ENCODE data around the gene LACTB.
"Not testable (repeated sequence)": the region's sequence is repeated elsewhere in the genome, so short reads cannot be mapped to it uniquely, and the experiment has no call there.

Gene LACTB

GRCh38 chr15:63090472-63090871 is 31.2 kb upstream of the LACTB start:
- DNase-seq (ENCODE audit: low read depth in 2 of 2), result no peak

GRCh38 chr15:63090887-63091286 is 30.8 kb upstream of the LACTB start:
- no peak for DNase-seq (ENCODE audit: low read depth in 2 of 2)

DNA sequence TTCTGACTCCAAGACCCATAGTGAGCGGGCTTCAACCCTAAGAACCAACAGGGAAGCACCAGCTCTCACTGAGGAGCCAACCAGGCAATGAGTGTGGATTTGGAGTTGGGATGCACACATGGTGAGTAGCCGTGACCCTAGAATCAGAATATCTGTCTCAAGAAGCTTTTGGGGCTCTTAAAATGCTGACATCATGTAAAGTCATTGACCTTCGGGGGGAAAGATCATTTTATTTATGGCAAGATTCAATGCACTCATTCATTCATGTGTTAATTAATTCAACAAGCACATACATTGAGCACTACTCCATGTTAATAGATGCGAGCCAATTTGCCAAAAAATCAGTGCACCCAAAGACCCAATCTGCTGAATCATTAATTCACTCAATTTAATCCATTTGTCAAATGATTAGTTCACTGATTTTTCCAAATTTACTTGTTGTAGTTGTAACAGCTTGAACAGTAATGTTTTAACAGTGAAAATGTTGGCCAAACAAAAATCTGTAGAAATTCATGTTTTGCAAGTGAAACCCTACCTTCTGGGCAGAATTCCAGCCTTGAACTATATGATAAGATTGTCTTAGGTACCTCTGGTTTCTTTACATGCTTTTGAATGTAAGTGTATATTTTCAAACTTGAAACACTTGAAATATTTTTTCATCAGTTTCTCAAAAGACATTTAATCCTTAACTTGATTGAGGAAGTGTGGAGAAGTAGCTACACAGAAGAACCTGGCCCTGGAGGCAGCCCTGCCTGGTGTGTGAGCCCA is 29.8 kb upstream of the LACTB start:
- DNase-seq (ENCODE audit: low read depth in 2 of 2), result no peak

GRCh38 chr15:63093486-63094205 is 28.0 kb upstream of the LACTB start:
- peak; percentile 30 to 56 for DNase-seq (ENCODE audit: low read depth in 2 of 2)

DNA sequence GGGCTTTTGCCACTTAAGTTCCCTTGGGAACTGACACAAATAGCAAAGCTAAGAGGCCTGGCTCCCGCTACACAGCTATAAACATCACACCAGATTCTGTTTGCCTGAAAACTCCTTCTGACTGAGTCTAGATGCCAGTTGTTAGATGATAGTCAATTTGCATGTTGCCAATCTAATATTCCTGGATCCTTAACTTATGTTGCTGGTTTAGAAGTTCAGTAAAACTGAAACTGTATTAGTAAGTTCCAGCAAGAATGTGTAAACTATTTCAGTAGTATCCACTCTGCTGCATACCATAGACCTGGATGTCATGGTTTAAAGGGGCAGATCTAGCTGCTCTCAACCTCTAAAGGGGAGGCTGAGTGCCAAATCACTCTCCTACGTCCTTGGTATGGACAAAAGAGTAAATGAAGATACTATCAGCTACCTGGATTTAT is 27.1 kb upstream of the LACTB start:
- DNase-seq (ENCODE audit: low read depth in 2 of 2), result no peak

GRCh38 chr15:63096178-63096577 is 25.5 kb upstream of the LACTB start:
- DNase-seq (ENCODE audit: low read depth in 2 of 2), result no peak

DNA sequence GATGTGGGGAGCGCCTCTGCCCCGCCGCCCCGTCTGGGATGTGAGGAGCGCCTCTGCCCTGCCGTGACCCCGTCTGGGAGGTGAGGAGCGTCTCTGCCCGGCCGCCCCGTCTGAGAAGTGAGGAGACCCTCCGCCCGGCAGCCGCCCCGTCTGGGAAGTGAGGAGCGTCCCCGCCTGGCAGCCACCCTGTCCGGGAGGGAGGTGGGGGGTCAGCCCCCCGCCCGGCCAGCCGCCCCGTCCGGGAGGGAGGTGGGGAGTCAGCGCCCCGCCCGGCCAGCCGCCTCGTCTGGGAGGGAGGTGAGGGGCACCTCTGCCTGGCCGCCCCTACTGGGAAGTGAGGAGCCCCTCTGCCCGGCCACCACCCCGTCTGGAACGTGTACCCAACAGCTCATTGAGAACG is 22.8 kb upstream of the LACTB start:
- not testable (repeated sequence) for DNase-seq (ENCODE audit: low read depth in 2 of 2)

GRCh38 chr15:63099581-63099980 is 22.1 kb upstream of the LACTB start:
- DNase-seq (ENCODE audit: low read depth in 2 of 2), result not testable (repeated sequence)

- DNase-seq (ENCODE audit: low read depth in 2 of 2), result no peak
Observed at GRCh38 chr15:63103416-63103815, 18.2 kb upstream of the LACTB start.

DNA sequence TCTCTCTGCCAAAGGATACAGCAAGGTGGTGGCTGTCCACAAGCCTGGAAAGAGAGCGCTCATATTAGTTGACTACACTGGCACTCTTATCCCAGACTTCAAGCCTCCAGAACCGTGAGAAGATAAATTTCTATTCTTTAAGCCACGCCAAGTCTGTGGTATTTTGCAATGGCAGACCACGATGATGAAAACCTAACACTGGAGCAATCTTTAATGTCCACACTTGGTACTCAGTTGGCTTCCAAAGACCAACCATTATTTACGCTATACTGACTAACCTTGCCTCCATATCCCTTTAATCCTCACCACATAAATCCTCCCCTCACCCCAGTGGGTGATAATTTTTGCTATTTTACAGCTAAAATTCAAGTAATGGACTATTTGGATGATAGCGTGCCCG is 16.9 kb upstream of the LACTB start:
- DNase-seq (ENCODE audit: low read depth in 2 of 2), result no peak

DNA sequence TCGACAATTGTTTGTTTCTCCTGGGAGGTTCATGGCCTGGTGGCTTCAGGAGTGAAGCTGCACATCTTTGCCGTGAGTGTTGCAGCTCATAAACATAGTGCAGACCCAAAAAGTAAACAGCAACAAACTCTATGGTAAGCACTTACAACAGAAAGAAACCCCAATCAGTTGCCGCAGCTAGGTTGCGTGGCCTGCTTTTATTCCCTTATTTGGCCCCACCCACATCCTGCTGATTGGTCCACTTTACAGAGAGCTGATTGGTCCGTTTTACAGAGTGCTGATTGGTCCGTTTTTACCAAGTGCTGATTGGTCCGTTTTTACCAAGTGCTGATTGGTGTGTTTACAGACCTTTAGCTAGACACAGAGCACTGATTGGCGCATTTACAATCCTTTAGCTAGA is 16.3 kb upstream of the LACTB start:
- not testable (repeated sequence) for DNase-seq (ENCODE audit: low read depth in 2 of 2)

DNA sequence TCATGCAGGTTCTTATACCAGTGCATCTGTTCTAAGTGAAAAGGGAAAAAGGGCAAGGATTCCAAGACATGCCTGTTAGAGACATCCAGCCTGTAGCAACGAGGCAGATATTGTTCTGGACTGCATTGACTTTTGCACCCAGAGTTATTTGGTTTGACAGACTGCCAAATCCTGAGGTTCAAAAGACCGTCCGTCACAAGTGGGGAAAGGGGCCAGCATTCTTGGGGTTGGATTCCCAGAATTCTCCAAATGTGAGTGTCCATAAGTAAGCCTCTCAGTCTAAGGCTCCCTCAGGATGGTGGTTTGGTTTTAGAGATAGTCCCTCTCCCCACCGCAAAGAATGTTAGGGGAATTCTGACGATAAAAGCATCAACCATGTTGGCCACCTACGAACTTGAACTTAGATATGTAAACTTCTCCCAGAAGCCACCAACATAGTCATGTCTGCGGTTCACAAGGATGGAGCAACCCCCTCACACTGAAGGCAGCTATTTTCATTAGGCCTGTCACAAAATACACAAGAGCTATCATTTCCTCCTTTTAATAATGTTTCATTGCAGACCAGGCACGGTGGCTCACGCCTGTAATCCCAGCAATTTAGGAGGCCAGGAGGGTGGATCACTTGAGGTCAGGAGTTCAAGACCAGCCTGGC is 13.6 kb upstream of the LACTB start:
- DNase-seq (ENCODE audit: low read depth in 2 of 2), result no peak

DNA sequence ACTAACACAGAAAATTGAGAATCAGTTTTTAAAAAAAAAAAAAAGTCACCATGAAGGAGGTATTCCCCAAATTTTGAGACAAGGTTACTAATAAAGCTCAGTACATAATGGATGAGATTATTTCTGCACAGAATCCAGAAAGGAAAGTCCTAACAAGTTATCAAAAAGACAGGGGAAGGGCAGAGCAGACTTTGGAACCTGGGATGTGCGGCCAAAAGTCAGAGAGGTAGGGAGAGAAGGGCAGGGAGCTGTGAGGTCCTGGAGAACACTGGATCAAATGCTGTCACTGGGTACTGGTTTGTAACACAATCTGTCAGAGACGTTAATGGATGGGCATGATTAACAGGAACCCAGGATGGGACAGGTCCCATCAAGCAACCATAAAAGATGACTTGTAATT is 12.2 kb upstream of the LACTB start:
- DNase-seq (ENCODE audit: low read depth in 2 of 2), result no peak

DNA sequence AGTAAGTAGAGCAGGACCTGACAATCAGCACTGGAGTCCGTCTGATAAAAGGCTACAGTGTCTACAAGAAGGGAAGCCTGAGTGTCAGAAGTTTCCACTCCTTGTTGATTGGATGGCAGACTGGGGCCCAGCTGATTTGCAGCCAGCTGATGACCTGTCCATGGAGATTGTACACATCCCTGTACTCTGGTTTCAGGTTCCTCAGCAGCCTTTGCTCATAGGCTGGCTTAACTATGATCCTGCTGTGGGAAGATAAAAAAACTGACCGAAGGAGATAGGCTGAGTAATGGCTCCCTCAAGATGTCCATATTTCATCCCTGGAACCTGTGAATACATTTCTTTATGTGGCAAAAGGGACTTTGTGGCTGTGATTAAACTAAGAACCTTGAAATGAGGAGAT is 11.7 kb upstream of the LACTB start:
- DNase-seq (ENCODE audit: low read depth in 2 of 2), result no peak

GRCh38 chr15:63110428-63111026 is 11.1 kb upstream of the LACTB start:
- DNase-seq (ENCODE audit: low read depth in 2 of 2), result no peak

DNA sequence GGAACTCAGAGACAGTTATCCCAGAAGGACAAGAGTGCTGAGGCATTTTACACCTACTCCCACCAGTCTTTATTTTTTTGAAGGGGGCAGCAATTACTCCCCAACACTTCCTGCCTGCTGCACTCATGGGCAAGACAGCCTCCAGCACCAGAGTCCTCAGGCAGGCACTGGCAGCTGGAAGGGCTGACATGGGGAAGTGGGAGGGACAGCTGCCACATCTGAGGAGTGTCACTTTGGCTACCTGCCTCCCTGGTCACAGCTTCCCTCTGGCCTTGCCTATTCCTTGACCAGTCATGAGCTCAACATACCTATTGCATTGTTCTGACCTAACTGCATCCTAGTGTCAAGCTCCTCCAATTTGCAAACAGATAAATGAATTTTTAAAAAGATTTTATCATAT is 10.2 kb upstream of the LACTB start:
- no peak for DNase-seq (ENCODE audit: low read depth in 2 of 2)

DNA sequence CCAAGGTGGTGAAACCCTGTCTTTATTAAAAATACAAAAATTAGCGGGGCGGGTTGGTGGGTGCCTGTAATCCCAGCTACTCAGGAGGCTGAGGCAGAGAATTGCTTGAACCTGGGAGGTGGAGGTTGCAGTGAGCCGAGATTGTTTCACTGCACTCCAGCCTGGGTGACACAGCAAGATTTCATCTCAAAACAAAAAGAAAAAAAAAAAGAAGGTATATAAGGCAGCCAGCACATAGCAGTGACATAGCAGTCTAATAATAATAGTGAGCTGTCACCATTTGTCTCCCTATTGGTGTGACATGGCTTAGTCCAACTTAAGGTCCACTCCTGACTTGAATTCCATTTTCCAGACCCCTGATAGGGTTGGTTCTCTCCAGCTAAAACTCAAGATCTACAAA is 8.8 kb upstream of the LACTB start:
- DNase-seq (ENCODE audit: low read depth in 2 of 2), result no peak

DNA sequence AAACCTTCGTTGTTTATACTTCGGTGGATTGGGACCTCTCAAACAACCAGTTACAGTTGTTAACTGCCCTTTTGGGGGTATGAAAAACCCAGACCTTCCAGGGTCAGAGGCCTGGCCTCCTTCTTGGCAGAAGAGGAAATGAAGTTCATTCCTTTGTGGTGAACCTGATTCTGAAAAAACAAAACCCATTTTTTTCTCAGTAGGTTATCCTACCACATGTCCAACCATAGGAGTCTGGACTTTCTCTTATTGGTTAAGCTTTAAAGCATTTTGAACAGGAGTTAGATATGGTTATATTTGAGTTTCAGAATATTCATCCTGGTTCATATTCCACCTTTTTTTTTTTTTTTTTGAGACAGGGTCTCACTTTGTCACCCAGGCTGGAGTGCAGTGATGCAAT is 7.2 kb upstream of the LACTB start:
- DNase-seq (ENCODE audit: low read depth in 2 of 2), result no peak

DNA sequence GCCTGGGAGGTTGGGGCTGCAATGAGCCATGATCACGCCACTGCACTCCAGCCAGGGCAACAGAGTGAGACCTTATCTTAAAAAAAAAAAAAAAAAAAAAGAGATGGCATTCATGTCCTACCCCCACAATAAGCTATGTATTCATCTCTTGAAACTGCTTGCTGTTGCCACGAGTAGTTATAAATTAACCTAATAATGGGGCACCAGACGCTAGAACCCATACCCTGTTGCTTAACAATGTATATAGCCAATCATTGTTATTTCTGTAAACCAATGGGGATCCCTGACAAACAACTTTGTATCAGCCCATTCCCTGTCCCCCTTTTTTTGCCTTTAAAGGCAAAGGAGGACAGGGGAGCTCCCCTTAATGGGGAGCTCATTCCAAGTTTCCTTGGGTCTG is 2.8 kb upstream of the LACTB start:
- no peak for DNase-seq (ENCODE audit: low read depth in 2 of 2)

- peak; percentile 28 to 46 for DNase-seq (ENCODE audit: low read depth in 2 of 2)
Observed at GRCh38 chr15:63122002-63122875, 578 bp downstream of the LACTB start.

DNA sequence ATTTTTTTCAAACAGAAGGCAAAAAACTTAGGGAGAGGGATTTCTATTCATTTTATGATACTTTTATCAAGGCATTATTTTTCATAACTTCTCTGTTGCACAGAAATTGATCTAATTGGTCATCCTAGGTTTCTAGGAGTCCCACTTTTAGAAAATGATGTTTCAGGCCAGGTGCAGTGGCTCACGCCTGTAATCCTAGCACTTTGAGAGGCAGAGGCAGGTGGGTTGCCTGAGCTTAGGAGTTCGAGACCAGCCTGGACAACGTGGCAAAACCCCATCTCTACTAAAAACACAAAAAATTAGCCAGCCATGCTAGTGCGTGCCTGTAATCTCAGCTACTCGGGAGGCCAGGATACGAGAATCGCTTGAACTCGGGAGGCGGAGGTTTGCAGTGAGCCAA is 2.8 kb downstream of the LACTB start:
- DNase-seq (ENCODE audit: low read depth in 2 of 2), result no peak
